Hypothalamus (tissue), 51 donors: ENCODE data around the gene NELL1.

Source experiments
- DNase-seq, 51 donors: peaks; one replicate each; lab custom pipeline; 2025; lab: John Stamatoyannopoulos, UW

Gene NELL1

GRCh38 chr11:20661850-20662249, 7.5 kb upstream of the NELL1 start:
- no peak for DNase-seq

- DNase-seq: no peak
Observed at GRCh38 chr11:20668131-20668809, 1.1 kb upstream of the NELL1 start.

- DNase-seq: peak in 1 of 51 donors; percentile 31
Observed at GRCh38 chr11:20669820-20670684, 666 bp downstream of the NELL1 start.

- DNase-seq: peak in 2 of 51 donors; percentile 11 to 34
Observed at GRCh38 chr11:20670932-20671403, 1.6 kb downstream of the NELL1 start.

- peak in 1 of 51 donors; percentile 62 for DNase-seq
Observed at GRCh38 chr11:20671856-20672546, 2.6 kb downstream of the NELL1 start.

GRCh38 chr11:20672575-20672974, 3.2 kb downstream of the NELL1 start:
- peak in 1 of 51 donors; percentile 19 for DNase-seq

GRCh38 chr11:20676658-20677057, 7.3 kb downstream of the NELL1 start:
- DNase-seq: no peak

GRCh38 chr11:20688761-20689160, 19.4 kb downstream of the NELL1 start:
- DNase-seq: no peak

- no peak for DNase-seq
Observed at GRCh38 chr11:20707876-20708275, 38.5 kb downstream of the NELL1 start.

- no peak for DNase-seq
Observed at GRCh38 chr11:20712912-20713311, 43.5 kb downstream of the NELL1 start.

- no peak for DNase-seq
Observed at GRCh38 chr11:20715464-20715863, 46.1 kb downstream of the NELL1 start.

GRCh38 chr11:20715931-20716330, 46.5 kb downstream of the NELL1 start:
- DNase-seq: no peak

GRCh38 chr11:20719821-20720220, 50.4 kb downstream of the NELL1 start:
- DNase-seq: no peak

GRCh38 chr11:20723366-20723765, 54.0 kb downstream of the NELL1 start:
- no peak for DNase-seq

GRCh38 chr11:20729597-20730105, 60.3 kb downstream of the NELL1 start:
- DNase-seq: no peak

GRCh38 chr11:20731676-20732215, 62.4 kb downstream of the NELL1 start:
- no peak for DNase-seq

- no peak for DNase-seq
Observed at GRCh38 chr11:20739107-20739506, 69.7 kb downstream of the NELL1 start.

- no peak for DNase-seq
Observed at GRCh38 chr11:20739577-20739976, 70.2 kb downstream of the NELL1 start.

- DNase-seq: no peak
Observed at GRCh38 chr11:20754933-20755332, 85.5 kb downstream of the NELL1 start.

- no peak for DNase-seq
Observed at GRCh38 chr11:20759541-20759940, 90.2 kb downstream of the NELL1 start.

GRCh38 chr11:20760811-20761210, 91.4 kb downstream of the NELL1 start:
- no peak for DNase-seq
